ENCODE data around the gene N4BP2L2. TPM values are rescaled to one million over a fixed set of nuclear protein-coding genes. Genes with fewer than 3 reads are reported as not detected.

The N4BP2L2 gene
- polyA plus RNA-seq, 1 donor (not counting 4 experiments of a cell fraction or from before 2014, with no cell fraction given), result 75.4 TPM

DNA sequence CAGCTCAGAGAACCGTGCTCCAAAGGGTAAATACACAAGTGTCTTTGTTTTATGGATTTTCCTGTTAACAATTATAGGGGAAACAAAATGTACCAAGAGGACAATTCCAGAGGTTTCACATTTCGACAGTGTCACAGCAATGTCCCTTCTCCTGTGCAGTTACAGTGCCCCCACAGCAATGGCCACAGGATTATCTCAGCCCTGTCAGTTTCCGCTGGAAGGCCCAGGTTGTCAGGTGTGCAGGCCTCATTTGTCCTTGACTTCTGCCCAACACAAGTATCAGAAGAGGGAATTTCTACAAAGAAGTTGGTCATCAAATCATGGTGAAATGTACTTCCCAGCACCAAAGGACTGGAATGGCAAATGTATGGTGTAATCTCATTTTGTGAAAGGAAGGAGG is 11.2 kb upstream of the N4BP2L2 start:
- no peak for FAIRE-seq
- Histone ChIP-seq H3K79me2 (ENCODE audit: control insufficient read depth, insufficient read depth, low read length) (no peaks in the 10 kb centered on the region), H3K27me3 (ENCODE audit: control insufficient read depth, extremely low read depth, insufficient read depth, low read length) (no peaks in the 10 kb centered on the region), H3K9ac (ENCODE audit: control insufficient read depth, extremely low read depth, insufficient read depth, low read length) (no peak overlapping the region), H2AFZ (ENCODE audit: control insufficient read depth, low read length) (no peak overlapping the region), H3K9me1 (ENCODE audit: control insufficient read depth, extremely low read depth, insufficient read depth, low read length) (no peaks in the 10 kb centered on the region), H3K4me1 (ENCODE audit: control insufficient read depth, extremely low read depth, insufficient read depth, low read length) (no peaks in the 10 kb centered on the region), H4K20me1 (ENCODE audit: control insufficient read depth, extremely low read depth, insufficient read depth, low read length) (no peaks in the 10 kb centered on the region), H3K4me2 (ENCODE audit: control insufficient read depth, extremely low read depth, insufficient read depth, low read depth, low read length) (no peak overlapping the region), H3K9me3 (ENCODE audit: control insufficient read depth, low read depth, low read length) (no peaks in the 10 kb centered on the region), H3K4me3 (ENCODE audit: control insufficient read depth in 2 of 3, extremely low read depth in 1 of 3, insufficient read depth in 2 of 3, low read depth in 1 of 3, low read length in 3 of 3) (no peak overlapping the region), H3K27ac (ENCODE audit: control insufficient read depth, insufficient read depth, low read length) (no peak overlapping the region), H3K36me3 (ENCODE audit: control insufficient read depth in 2 of 2, extremely low read depth in 1 of 2, insufficient read depth in 2 of 2, low read length in 2 of 2) (no peaks in the 10 kb centered on the region)
- no peak for DNase-seq (ENCODE audit: low read depth, low spot score)
- dilution Hi-C loops (cut with MboI; ENCODE audit: extremely low pct_ligation_motif_present, low sequenced_read_pairs), result no loop called here
- no peak for TF ChIP-seq EZH2 (IDR thresholded peaks at IDR 0.05; ENCODE audit: low read length)
- TF ChIP-seq, protein P1, sequence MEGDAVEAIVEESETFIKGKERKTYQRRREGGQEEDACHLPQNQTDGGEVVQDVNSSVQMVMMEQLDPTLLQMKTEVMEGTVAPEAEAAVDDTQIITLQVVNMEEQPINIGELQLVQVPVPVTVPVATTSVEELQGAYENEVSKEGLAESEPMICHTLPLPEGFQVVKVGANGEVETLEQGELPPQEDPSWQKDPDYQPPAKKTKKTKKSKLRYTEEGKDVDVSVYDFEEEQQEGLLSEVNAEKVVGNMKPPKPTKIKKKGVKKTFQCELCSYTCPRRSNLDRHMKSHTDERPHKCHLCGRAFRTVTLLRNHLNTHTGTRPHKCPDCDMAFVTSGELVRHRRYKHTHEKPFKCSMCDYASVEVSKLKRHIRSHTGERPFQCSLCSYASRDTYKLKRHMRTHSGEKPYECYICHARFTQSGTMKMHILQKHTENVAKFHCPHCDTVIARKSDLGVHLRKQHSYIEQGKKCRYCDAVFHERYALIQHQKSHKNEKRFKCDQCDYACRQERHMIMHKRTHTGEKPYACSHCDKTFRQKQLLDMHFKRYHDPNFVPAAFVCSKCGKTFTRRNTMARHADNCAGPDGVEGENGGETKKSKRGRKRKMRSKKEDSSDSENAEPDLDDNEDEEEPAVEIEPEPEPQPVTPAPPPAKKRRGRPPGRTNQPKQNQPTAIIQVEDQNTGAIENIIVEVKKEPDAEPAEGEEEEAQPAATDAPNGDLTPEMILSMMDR (optimal IDR thresholded peaks at IDR 0.05 in 1 of 3, IDR thresholded peaks at IDR 0.05 in 1 of 3, conservative IDR thresholded peaks at IDR 0.05 in 1 of 3; ENCODE audit: extremely low read depth in 1 of 3, insufficient read depth in 2 of 3, low read length in 3 of 3), result no peak

DNA sequence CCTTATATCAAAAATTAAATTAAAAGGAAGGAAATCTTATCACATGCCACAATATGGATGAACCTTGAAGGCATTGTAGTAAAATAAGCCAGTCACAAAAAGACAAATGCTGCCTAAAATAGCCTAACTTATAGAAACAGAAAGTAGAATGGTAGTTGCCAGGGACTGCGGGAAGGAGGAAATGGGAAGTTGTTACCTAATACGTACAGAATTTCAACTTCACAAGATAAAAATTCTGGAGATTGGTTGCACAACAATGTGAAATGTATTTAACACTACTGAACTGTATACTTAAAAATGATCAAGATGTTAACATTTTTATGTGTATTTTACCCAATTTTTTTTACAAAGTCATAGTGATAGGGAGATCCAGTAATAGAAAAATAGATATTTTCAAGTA is 10.2 kb upstream of the N4BP2L2 start:
- Histone ChIP-seq H3K4me2 (ENCODE audit: control insufficient read depth, extremely low read depth, insufficient read depth, low read depth, low read length) (no peak overlapping the region), H3K4me3 (ENCODE audit: control insufficient read depth in 2 of 3, extremely low read depth in 1 of 3, insufficient read depth in 2 of 3, low read depth in 1 of 3, low read length in 3 of 3) (no peak overlapping the region), H3K79me2 (ENCODE audit: control insufficient read depth, insufficient read depth, low read length) (no peaks in the 10 kb centered on the region), H2AFZ (ENCODE audit: control insufficient read depth, low read length) (no peak overlapping the region), H3K36me3 (ENCODE audit: control insufficient read depth in 2 of 2, extremely low read depth in 1 of 2, insufficient read depth in 2 of 2, low read length in 2 of 2) (no peaks in the 10 kb centered on the region), H3K9ac (ENCODE audit: control insufficient read depth, extremely low read depth, insufficient read depth, low read length) (no peak overlapping the region), H3K9me1 (ENCODE audit: control insufficient read depth, extremely low read depth, insufficient read depth, low read length) (no peaks in the 10 kb centered on the region), H3K27me3 (ENCODE audit: control insufficient read depth, extremely low read depth, insufficient read depth, low read length) (no peaks in the 10 kb centered on the region), H3K27ac (ENCODE audit: control insufficient read depth, insufficient read depth, low read length) (no peak overlapping the region), H4K20me1 (ENCODE audit: control insufficient read depth, extremely low read depth, insufficient read depth, low read length) (no peaks in the 10 kb centered on the region), H3K4me1 (ENCODE audit: control insufficient read depth, extremely low read depth, insufficient read depth, low read length) (no peaks in the 10 kb centered on the region), H3K9me3 (ENCODE audit: control insufficient read depth, low read depth, low read length) (no peaks in the 10 kb centered on the region)
- no peak for DNase-seq (ENCODE audit: low read depth, low spot score)
- TF ChIP-seq, protein P1 (optimal IDR thresholded peaks at IDR 0.05 in 1 of 3, IDR thresholded peaks at IDR 0.05 in 1 of 3, conservative IDR thresholded peaks at IDR 0.05 in 1 of 3; ENCODE audit: extremely low read depth in 1 of 3, insufficient read depth in 2 of 3, low read length in 3 of 3), result no peak
- TF ChIP-seq EZH2 (IDR thresholded peaks at IDR 0.05; ENCODE audit: low read length), result no peak
- dilution Hi-C loops (cut with MboI; ENCODE audit: extremely low pct_ligation_motif_present, low sequenced_read_pairs), result no loop called here
- FAIRE-seq, result no peak

All from keratinocyte (primary cell).